ENCODE results near the gene PRELP. TPM values are rescaled to one million over a fixed set of nuclear protein-coding genes. Genes with fewer than 3 reads are reported as not detected.
A peak's percentile ranks its signal among the peaks of the same experiment; 100 is the strongest.

Gene PRELP
- total RNA-seq = not detected

DNA sequence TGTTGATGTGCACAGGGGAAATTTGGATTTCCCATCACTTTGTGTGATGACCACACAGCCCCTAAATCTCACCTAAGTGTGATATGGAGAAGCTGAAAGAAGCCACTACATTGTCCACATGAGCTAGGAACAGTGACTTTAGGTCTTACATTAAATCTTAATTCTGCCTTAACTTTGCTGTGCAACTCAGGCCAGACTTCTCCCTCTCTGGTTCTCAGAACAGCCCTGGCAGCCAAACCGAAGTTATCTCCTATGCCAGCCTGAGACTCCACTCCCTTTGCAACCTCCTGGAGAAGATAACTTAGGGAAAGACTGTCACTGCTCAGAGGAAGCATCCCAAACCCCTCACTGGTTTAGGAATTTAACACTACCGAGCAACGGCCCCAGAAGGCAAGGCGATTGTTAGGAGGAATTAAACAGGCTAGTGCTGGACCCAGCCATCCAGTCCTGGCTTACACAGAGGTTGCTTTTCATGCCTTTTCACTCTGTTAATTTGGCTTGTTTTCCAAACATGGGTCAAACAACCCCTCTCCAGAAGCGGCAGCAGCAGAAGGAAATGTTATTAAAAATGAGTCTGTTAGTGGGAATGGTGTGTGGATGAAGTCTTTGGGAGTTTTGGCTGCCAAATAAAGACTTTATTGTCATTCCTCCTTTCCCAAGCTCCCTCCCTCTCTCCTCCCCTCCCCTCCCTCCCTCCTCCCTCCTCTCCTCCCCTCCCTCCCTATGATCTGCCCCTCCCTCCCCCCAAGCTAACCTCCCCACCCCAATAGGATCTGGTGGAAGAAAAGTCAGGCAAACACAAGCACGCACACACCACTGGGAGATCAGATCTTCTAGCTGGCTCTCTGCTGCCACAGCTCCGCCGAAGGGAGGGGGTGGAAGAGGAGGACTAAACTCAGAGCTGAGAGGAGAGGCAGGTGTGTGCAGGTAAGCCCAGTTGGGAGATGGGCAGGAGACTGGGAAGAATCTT lies at the start of gene PRELP:
PRELP (plus strand) TSS at position 795 of the 970 bp plus-strand sequence. CDS start 7,379 bp downstream, outside the sequence.
- Mint-ChIP-seq H3K36me3 (ENCODE audit: low read depth) (no peaks in the 10 kb centered on the region), H3K27ac (no peak within 1 kb of the TSS), H3K4me1 (no peaks in the 10 kb centered on the region), H3K27me3 (peaks cover 9% of the 10 kb centered on the region), H3K9me3 (no peaks in the 10 kb centered on the region), H3K4me3 (no peak within 1 kb of the TSS)
- ChIA-PET POLR2A (interaction anchor here (0.6 kb wide), 1 partner anchor 135 kb away, joined by 3 read pairs; no protein-coding TSS in a partner anchor), CTCF (interaction anchor here (1.3 to 4.3 kb wide), 4 partner anchors 9 to 207 kb away, joined by 3 to 16 read pairs (median 6); no protein-coding TSS in a partner anchor)
- no peak for DNase-seq

- Mint-ChIP-seq H3K9me3 (no peaks in the 10 kb centered on the region), H3K27ac (no peak overlapping the region), H3K27me3 (peaks cover 29% of the 10 kb centered on the region), H3K36me3 (ENCODE audit: low read depth) (no peaks in the 10 kb centered on the region), H3K4me3 (no peak overlapping the region), H3K4me1 (no peaks in the 10 kb centered on the region)
- POLR2A ChIA-PET = no interaction called here
- CTCF ChIA-PET = no interaction called here
- no peak for DNase-seq
These were observed 49.2 kb upstream of the PRELP start for GRCh38 chr1:203426366-203426765.

DNA sequence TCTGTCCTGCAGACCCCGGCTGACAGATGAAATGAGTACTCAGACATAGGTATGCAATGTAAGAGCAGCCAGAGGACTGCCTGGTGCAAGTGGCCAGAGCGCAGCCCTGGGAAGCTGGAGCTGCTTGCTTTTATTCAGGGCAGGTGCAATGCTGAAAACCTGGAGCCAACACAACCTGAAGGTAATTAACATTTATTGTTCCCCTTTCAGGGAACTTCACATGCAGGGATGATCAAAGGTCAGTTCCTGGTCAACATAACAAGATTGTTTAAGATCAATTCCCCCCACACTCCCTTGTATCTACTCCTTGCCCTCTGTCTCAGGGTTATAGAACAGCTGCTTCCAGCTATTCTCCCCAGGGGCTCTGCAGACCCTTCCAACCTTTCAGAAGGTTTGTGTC lies 48.7 kb upstream of the PRELP start:
- DNase-seq = no peak
- CTCF ChIA-PET = no interaction called here
- H3K27me3 Mint-ChIP-seq = peaks cover 29% of the 10 kb centered on the region

GRCh38 chr1:203427451-203427850 lies 48.2 kb upstream of the PRELP start:
- no peaks in the 10 kb centered on the region for H3K9me3 Mint-ChIP-seq
- ChIA-PET CTCF (no interaction called here), POLR2A (no interaction called here)
- H3K4me3 Mint-ChIP-seq = no peak overlapping the region
- no peaks in the 10 kb centered on the region for H3K4me1 Mint-ChIP-seq
- no peaks in the 10 kb centered on the region for H3K36me3 Mint-ChIP-seq (ENCODE audit: low read depth)
- DNase-seq = no peak
- H3K27me3 Mint-ChIP-seq = peaks cover 29% of the 10 kb centered on the region
- H3K27ac Mint-ChIP-seq = no peak overlapping the region

More for the DNA sequence above, 48.7 kb upstream of the PRELP start:
- Mint-ChIP-seq H3K4me3 (no peak overlapping the region), H3K9me3 (no peaks in the 10 kb centered on the region), H3K4me1 (no peaks in the 10 kb centered on the region), H3K36me3 (ENCODE audit: low read depth) (no peaks in the 10 kb centered on the region), H3K27ac (no peak overlapping the region)
- POLR2A ChIA-PET = no interaction called here

GRCh38 chr1:203428981-203429599 lies 46.5 kb upstream of the PRELP start:
- ChIA-PET CTCF (no interaction called here), POLR2A (no interaction called here)
- H3K27me3 Mint-ChIP-seq = peaks cover 31% of the 10 kb centered on the region
- no peaks in the 10 kb centered on the region for H3K4me1 Mint-ChIP-seq
- no peak overlapping the region for H3K4me3 Mint-ChIP-seq
- H3K27ac Mint-ChIP-seq = no peak overlapping the region
- no peaks in the 10 kb centered on the region for H3K9me3 Mint-ChIP-seq
- H3K36me3 Mint-ChIP-seq (ENCODE audit: low read depth) = no peaks in the 10 kb centered on the region
- DNase-seq = no peak

GRCh38 chr1:203435615-203436014 lies 40.0 kb upstream of the PRELP start:
- Mint-ChIP-seq H3K27ac (no peak overlapping the region), H3K4me3 (no peak overlapping the region), H3K36me3 (ENCODE audit: low read depth) (no peaks in the 10 kb centered on the region), H3K4me1 (no peaks in the 10 kb centered on the region), H3K9me3 (no peaks in the 10 kb centered on the region), H3K27me3 (peaks cover 12% of the 10 kb centered on the region)
- ChIA-PET POLR2A (no interaction called here), CTCF (no interaction called here)
- DNase-seq = no peak

DNA sequence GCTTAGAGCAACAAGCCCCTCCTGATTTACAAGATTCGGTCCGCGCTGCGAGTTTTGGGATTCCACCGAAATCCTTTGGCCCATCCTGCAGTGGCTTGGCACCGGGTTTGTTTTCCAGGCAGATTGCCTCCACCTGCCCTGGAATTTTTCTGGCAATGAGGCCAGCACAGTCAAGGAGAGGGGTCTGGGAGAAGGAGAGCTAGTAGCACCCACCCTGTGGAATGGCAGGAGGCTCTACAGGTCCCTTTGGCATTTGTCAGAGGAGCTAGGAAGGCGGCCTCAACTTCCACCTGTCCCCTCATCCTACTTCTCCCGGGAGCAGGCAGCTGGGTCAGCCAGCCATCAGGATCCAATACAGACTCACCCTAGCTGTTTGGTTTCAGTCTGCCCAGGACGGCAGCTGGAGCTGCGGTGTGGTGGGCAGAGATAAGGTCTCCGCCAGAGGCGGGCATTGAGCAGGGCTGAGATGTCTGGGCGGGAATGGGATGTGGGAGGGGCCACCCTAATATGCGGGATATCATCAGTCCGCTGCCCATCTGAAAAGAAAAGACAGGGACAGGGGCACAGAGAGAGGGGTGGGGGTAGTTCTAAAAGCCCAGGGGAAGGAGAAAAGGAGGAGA lies 37.8 kb upstream of the PRELP start:
- POLR2A ChIA-PET = no interaction called here
- no peaks in the 10 kb centered on the region for H3K4me1 Mint-ChIP-seq
- no peaks in the 10 kb centered on the region for H3K36me3 Mint-ChIP-seq (ENCODE audit: low read depth)
- H3K27me3 Mint-ChIP-seq = peaks cover 10% of the 10 kb centered on the region
- no peak overlapping the region for H3K4me3 Mint-ChIP-seq
- H3K27ac Mint-ChIP-seq = no peak overlapping the region
- CTCF ChIA-PET = no interaction called here
- no peaks in the 10 kb centered on the region for H3K9me3 Mint-ChIP-seq
- DNase-seq = no peak

DNA sequence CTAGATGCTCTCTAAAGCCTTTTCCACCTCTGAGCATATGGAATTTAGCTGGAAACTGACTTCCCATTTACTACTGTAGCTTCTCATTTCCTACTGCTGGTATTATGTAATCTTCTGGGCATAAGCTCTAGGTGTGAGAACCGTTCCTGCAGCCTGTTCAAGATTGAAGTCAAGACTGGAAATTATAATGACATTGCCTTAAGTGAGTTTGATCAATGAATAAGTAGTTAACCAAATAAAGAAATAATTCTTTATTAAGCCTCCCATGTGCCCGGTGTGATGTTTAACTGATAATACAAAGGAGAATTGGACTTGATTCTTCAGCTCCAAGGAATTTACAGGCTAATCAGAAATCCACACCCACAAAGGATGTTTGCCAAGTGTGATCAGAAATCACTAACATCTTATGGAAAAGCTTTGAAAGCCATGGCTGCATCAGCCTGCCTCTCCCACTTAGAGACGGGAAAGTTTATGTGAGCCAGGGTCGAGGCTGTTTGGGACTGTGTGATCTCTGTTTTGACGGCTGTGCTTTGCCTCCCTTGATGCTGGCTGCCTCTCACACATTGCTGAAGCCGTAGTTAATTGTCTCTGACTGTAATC lies 36.4 kb upstream of the PRELP start:
- Mint-ChIP-seq H3K9me3 (no peaks in the 10 kb centered on the region), H3K4me3 (no peak overlapping the region), H3K4me1 (no peaks in the 10 kb centered on the region), H3K27ac (no peak overlapping the region), H3K36me3 (ENCODE audit: low read depth) (no peaks in the 10 kb centered on the region), H3K27me3 (peaks cover 10% of the 10 kb centered on the region)
- ChIA-PET CTCF (no interaction called here), POLR2A (no interaction called here)
- DNase-seq = no peak

DNA sequence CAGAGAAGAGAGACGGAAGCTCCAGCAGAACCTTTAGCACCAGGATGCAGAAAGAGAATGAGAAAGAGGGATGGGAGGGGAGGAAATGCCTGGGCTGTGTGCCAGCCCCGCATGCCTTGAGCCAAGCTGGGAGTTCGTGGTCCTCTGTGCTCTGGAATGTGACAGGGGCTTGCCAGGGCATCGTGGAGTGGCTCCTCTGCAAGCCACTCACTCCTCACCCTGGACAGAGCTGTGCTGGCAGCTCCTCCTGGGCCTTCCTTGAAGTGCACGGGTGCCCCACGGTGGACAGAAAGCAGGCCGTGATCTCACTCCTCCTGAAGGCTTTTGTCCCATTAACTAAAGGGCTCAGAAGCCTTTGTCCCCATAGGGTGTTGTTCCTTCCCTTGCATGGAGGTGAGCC lies 34.8 kb upstream of the PRELP start:
- POLR2A ChIA-PET = no interaction called here
- Mint-ChIP-seq H3K27me3 (peaks cover 12% of the 10 kb centered on the region), H3K9me3 (peaks cover 2% of the 10 kb centered on the region), H3K4me1 (no peaks in the 10 kb centered on the region), H3K36me3 (ENCODE audit: low read depth) (no peaks in the 10 kb centered on the region), H3K4me3 (no peak overlapping the region), H3K27ac (no peak overlapping the region)
- no peak for DNase-seq
- CTCF ChIA-PET = no interaction called here

DNA sequence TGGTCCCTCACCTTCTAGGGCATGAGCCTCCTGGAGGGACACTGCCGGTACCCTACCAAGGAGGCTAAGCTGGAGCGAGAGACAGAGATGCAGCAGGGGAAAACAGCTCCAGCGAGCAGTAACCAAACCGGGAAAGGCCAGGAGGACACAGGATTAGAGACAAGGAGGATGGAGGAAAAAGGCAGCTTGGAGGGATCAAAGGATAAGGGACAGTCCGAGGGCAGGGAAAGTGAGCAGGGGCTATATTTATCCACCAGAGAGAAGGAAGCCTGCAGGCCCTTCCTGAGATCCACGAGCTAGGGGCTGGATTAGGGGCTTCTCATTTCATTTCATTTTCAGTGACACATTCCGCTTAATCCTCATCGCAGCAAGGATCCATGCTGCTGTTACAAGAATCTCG lies 33.8 kb upstream of the PRELP start:
- ChIA-PET CTCF (interaction anchor here (1.1 to 1.2 kb wide), 2 partner anchors 51 to 62 kb away, joined by 3 to 4 read pairs; no protein-coding TSS in a partner anchor), POLR2A (no interaction called here)
- H3K27me3 Mint-ChIP-seq = peaks cover 12% of the 10 kb centered on the region
- peaks cover 2% of the 10 kb centered on the region for H3K9me3 Mint-ChIP-seq
- no peaks in the 10 kb centered on the region for H3K4me1 Mint-ChIP-seq
- no peaks in the 10 kb centered on the region for H3K36me3 Mint-ChIP-seq (ENCODE audit: low read depth)
- no peak for DNase-seq
- H3K4me3 Mint-ChIP-seq = no peak overlapping the region
- H3K27ac Mint-ChIP-seq = no peak overlapping the region

DNA sequence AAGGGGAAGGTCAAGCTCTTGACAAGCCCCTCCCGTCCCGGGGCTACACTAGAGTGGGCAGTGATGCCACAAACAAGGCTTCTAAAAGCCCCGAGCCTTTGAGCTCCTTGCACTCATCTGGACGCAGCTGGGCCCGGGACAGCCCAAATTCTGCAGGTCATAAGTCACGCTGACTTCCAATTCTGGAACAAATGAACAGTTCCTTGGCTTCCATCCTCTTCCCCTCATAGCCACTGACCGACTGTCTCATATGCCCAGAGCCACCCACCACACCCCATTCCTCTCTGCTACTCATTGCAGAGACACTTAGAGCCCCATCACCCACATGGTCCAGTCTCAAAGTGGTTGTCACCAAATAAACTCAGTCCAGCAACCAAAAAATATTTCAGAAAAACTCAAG lies 32.8 kb upstream of the PRELP start:
- DNase-seq = no peak
- peaks cover 12% of the 10 kb centered on the region for H3K27me3 Mint-ChIP-seq
- H3K27ac Mint-ChIP-seq = no peak overlapping the region
- no peaks in the 10 kb centered on the region for H3K36me3 Mint-ChIP-seq (ENCODE audit: low read depth)
- POLR2A ChIA-PET = no interaction called here
- H3K9me3 Mint-ChIP-seq = peaks cover 2% of the 10 kb centered on the region
- CTCF ChIA-PET = interaction anchor here (1.2 kb wide), 1 partner anchor 63 kb away, joined by 3 read pairs; no protein-coding TSS in a partner anchor
- H3K4me3 Mint-ChIP-seq = no peak overlapping the region
- H3K4me1 Mint-ChIP-seq = no peaks in the 10 kb centered on the region

DNA sequence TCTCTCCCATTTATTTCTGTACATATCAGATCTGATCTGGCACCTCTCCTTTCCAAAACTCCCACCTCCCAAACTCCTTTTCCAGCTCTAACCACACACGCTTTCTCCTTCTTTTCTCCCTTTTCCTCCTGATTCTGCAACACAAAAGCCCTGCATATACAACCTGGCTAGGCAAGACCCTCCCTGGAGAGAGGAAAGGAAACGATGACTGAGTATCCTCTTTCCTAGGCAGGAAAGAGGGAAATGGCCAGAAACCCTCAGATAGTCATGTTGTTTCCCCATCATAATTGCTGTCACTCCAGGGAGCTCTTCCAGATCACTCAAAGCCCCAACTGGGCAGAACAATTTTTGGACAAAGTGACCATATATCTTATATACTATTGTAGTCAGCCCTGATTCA lies 32.3 kb upstream of the PRELP start:
- no peak overlapping the region for H3K4me3 Mint-ChIP-seq
- H3K4me1 Mint-ChIP-seq = no peaks in the 10 kb centered on the region
- H3K9me3 Mint-ChIP-seq = peaks cover 2% of the 10 kb centered on the region
- ChIA-PET POLR2A (no interaction called here), CTCF (no interaction called here)
- H3K27ac Mint-ChIP-seq = peak overlapping the region; percentile 41
- peaks cover 12% of the 10 kb centered on the region for H3K27me3 Mint-ChIP-seq
- H3K36me3 Mint-ChIP-seq (ENCODE audit: low read depth) = no peaks in the 10 kb centered on the region
- DNase-seq = no peak

DNA sequence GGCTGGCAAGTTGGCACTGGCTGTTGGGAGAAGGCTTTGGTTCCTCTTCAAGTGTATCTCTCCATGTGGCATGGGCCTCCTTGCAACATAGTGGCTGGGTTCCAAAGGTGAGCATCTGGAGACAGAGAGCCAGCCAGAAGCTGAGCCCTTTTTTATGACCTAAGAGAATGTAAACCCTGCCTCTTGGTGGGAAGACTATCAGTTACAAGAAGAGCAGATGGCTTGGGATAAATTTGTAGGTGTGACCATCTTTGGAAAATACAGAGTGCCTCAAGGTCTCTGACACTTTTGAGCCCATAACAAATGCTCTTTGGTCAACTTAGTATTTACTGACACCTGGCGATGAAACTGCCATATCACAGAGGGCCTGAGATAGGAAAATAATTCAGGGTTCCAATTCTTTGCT lies 31.4 kb upstream of the PRELP start:
- Mint-ChIP-seq H3K36me3 (ENCODE audit: low read depth) (no peaks in the 10 kb centered on the region), H3K9me3 (peaks cover 2% of the 10 kb centered on the region), H3K27me3 (peaks cover 16% of the 10 kb centered on the region), H3K4me1 (no peaks in the 10 kb centered on the region), H3K27ac (no peak overlapping the region), H3K4me3 (no peak overlapping the region)
- POLR2A ChIA-PET = no interaction called here
- no peak for DNase-seq
- CTCF ChIA-PET = no interaction called here

Measured in activated CD4-positive, alpha-beta T cell treated with anti-CD3 and anti-CD28 coated beads, Interleukin-2, amount 10 ng/mL, durations not matched to agents 7 days and 5 days (primary cell).